Medulla oblongata (tissue), 1 donor: ENCODE measurements around the gene TXLNA.

Experiments
- DNase-seq: peaks from one replicate; pipeline ENCODE4 v3.0.0-alpha.2; 2015; ENCODE audit errors: extremely low spot score

The TXLNA gene

GRCh38 chr1:32247452-32247851 is 68.0 kb downstream of the TXLNA start:
- DNase-seq: no peak
